ENCODE measurements around the gene ATG101.

GRCh38 chr12:52080403-52081251, 10.8 kb downstream of the ATG101 start:
- no peak for TF ChIP-seq CTCF (IDR thresholded peaks at IDR 0.05)
- no peak for TF ChIP-seq POLR2AphosphoS5 (IDR thresholded peaks at IDR 0.05)

All from gastroesophageal sphincter (tissue), 3 donors.